K562 (cell line): ENCODE results near the gene SEC14L1. TPM values are rescaled to one million over a fixed set of nuclear protein-coding genes. Genes with fewer than 3 reads are reported as not detected.

Experiments
- ARID1B ChIP-seq: fragments of 450-650 bp; IDR thresholded peaks from 2 replicates; pipeline ENCODE4 v1.6.1; 2016; ENCODE audit warnings: antibody characterized with exemption, mild to moderate bottlenecking, inconsistent platforms
- CBFA2T2 ChIP-seq: fragments of 450-650 bp; conservative IDR thresholded peaks from 2 replicates; pipeline ENCODE4 v1.6.1; 2017; ENCODE audit warnings: mild to moderate bottlenecking
- ERF ChIP-seq: fragments of 450-650 bp; formaldehyde crosslinking; IDR thresholded peaks from 2 replicates; pipeline ENCODE4 v1.4.0; 2020; ENCODE audit warnings: mild to moderate bottlenecking, mixed read lengths
- FOSL1 ChIP-seq: fragments of 200-800 bp; sonication (Bioruptor generic); conservative IDR thresholded peaks from 2 replicates; pipeline ENCODE4 v1.6.1; 2016; ENCODE audit warnings: missing genetic modification characterization, missing compliant biosample characterization
- FOXK2 ChIP-seq, 2 experiments: fragments of 450-650 bp; IDR thresholded peaks in 1 of 2; conservative IDR thresholded peaks in 1 of 2; 2 replicates each; pipeline ENCODE4 v1.6.1; 2016; ENCODE audit warnings: low read depth in 2 of 2, mild to moderate bottlenecking in 1 of 2
- FOXM1 ChIP-seq, 2 experiments: fragments of 450-650 bp in 1 of 2; sonication (generic) in 1 of 2; formaldehyde crosslinking in 1 of 2; IDR thresholded peaks; 2 replicates each; pipeline versions ENCODE4 v1.6.1 to v1.9.0; 2017 to 2022; ENCODE audit warnings: low read depth in 2 of 2, mild to moderate bottlenecking in 2 of 2, missing genetic modification reagents in 1 of 2, moderate library complexity in 1 of 2
- GTF2A2 ChIP-seq: IDR thresholded peaks from 2 replicates; pipeline ENCODE4 v1.6.1; 2016; ENCODE audit warnings: mild to moderate bottlenecking, missing genetic modification characterization, missing compliant biosample characterization
- GTF2F1 ChIP-seq: IDR thresholded peaks from 2 replicates; pipeline ENCODE4 v1.6.1; 2011; ENCODE audit warnings: low read depth, low read length, improper control_type of control experiment
- KDM4B ChIP-seq, 2 experiments: fragments of 450-650 bp in 1 of 2; sonication (generic) in 1 of 2; IDR thresholded peaks; 2 replicates each; pipeline ENCODE4 v1.6.1; 2016 to 2017; ENCODE audit warnings: borderline replicate concordance in 2 of 2, antibody characterized with exemption in 1 of 2, low read depth in 1 of 2, mild to moderate bottlenecking in 1 of 2
- KLF16 ChIP-seq: IDR thresholded peaks from 2 replicates; pipeline ENCODE4 v1.6.1; 2016; ENCODE audit warnings: antibody characterized with exemption
- MTA2 ChIP-seq: fragments of 450-650 bp; IDR thresholded peaks from 2 replicates; pipeline ENCODE4 v1.6.1; 2016; ENCODE audit warnings: low read depth
- NFXL1 ChIP-seq: fragments of 450-650 bp; formaldehyde crosslinking; IDR thresholded peaks from 2 replicates; pipeline ENCODE4 v1.4.0; 2021; ENCODE audit warnings: mild to moderate bottlenecking
- POLR2A ChIP-seq: fragments of 450-650 bp; conservative IDR thresholded peaks from 2 replicates; pipeline ENCODE4 v1.6.1; 2016
- POLR2AphosphoS5 ChIP-seq: IDR thresholded peaks from 2 replicates; pipeline ENCODE4 v1.6.1; 2011; ENCODE audit warnings: mild to moderate bottlenecking, low read depth, low read length, moderate library complexity; ENCODE audit not compliant: control insufficient read depth, insufficient read depth
- PPARD ChIP-seq: fragments of 250-450 bp; sonication (Bioruptor Pico); IDR thresholded peaks from 2 replicates; pipeline ENCODE4 v1.8.0; 2022; ENCODE audit warnings: inconsistent platforms, mild to moderate bottlenecking, moderate library complexity
- RBM39 ChIP-seq: fragments of 200-400 bp; formaldehyde crosslinking; optimal IDR thresholded peaks from 2 replicates; pipeline ENCODE3; 2018; ENCODE audit warnings: low read depth, low read length
- RHOXF2B ChIP-seq: fragments of 250-450 bp; sonication (Bioruptor Pico); conservative IDR thresholded peaks from 2 replicates; pipeline ENCODE4 v1.5.1; 2021
- SIN3B ChIP-seq: fragments of 450-650 bp; IDR thresholded peaks from 2 replicates; pipeline ENCODE4 v1.6.1; 2017; ENCODE audit warnings: low read depth, mild to moderate bottlenecking, moderate library complexity
- SNRNP70 ChIP-seq: fragments of 200-400 bp; formaldehyde crosslinking; optimal IDR thresholded peaks from 2 replicates; pipeline ENCODE3; 2017; ENCODE audit warnings: low read depth, low read length
- TAL1 ChIP-seq: fragments of 450-650 bp; IDR thresholded peaks from 2 replicates; pipeline ENCODE4 v1.6.1; 2016; ENCODE audit warnings: mild to moderate bottlenecking
- TCF3 ChIP-seq: sonication (generic); formaldehyde crosslinking; IDR thresholded peaks from 2 replicates; pipeline ENCODE4 v1.4.0; 2020; ENCODE audit warnings: mild to moderate bottlenecking, missing genetic modification reagents
- ZFX ChIP-seq: sonication (generic); formaldehyde crosslinking; IDR thresholded peaks from 2 replicates; pipeline ENCODE4 v1.8.0; 2022; ENCODE audit warnings: mild to moderate bottlenecking, missing genetic modification reagents, moderate library complexity
- ZNF384 ChIP-seq: IDR thresholded peaks from 2 replicates; pipeline ENCODE4 v1.6.1; 2012; ENCODE audit warnings: low read depth, low read length, improper control_type of control experiment
- ZNF445 ChIP-seq: fragments of 250-450 bp; sonication (Bioruptor Pico); IDR thresholded peaks from 2 replicates; pipeline ENCODE4 v1.4.0; 2020; ENCODE audit warnings: low read depth, mild to moderate bottlenecking, moderate library complexity
- polyA plus RNA-seq, 8 experiments: library from polyadenylated mRNA; depleted of rRNA in 4 of 8; stranded (reverse) in 5 of 8; unstranded in 3 of 8; fragments of >200 nt; fragmentation: Nextera tagmentation in 2 of 8; fragmentation: Illumina TruSeq in 1 of 8; extraction: Ambion mirVana in 2 of 8; extraction: Trizol in 1 of 8; gene quantifications; 2 replicates each; pipeline versions ENCODE4 v1.2.1 to v1.2.3, GENCODE V29; 2011 to 2014; ENCODE audit warnings: inconsistent platforms in 1 of 8, missing spikeins in 1 of 8
- total RNA-seq, 7 experiments: library from RNA; depleted of rRNA in 6 of 7; stranded (reverse); fragments of >200 nt in 6 of 7; fragmentation: Illumina TruSeq in 2 of 7; extraction: Trizol in 2 of 7; gene quantifications; 2 replicates each; pipeline versions ENCODE4 v1.2.1 to v1.2.3, GENCODE V29; 2011 to 2021; ENCODE audit warnings: low replicate concordance in 1 of 7
- TF ChIP-seq, protein P1 (sequence below): fragments of 450-650 bp; conservative IDR thresholded peaks from 2 replicates; pipeline ENCODE4 v1.6.1; 2016; ENCODE audit warnings: missing genetic modification characterization, low read depth, mild to moderate bottlenecking, control low read depth, missing compliant biosample characterization
- TF ChIP-seq, protein P2 (sequence below), 2 experiments: IDR thresholded peaks; 2 replicates each; pipeline ENCODE4 v1.6.1; 2012; ENCODE audit warnings: improper control_type of control experiment in 2 of 2, low read depth in 2 of 2, low read length in 2 of 2, borderline replicate concordance in 1 of 2
- TF ChIP-seq, protein P3 (sequence below): fragments of 450-650 bp; IDR thresholded peaks from 2 replicates; pipeline ENCODE4 v1.6.1; 2016; ENCODE audit warnings: antibody characterized with exemption

SEC14L1 gene
- total and polyA plus RNA-seq, 9 of the 15 experiments (the other 6 are each of a cell fraction or from before 2014, with no cell fraction given) = 3.1 to 39.7 (median 15.2) TPM

DNA sequence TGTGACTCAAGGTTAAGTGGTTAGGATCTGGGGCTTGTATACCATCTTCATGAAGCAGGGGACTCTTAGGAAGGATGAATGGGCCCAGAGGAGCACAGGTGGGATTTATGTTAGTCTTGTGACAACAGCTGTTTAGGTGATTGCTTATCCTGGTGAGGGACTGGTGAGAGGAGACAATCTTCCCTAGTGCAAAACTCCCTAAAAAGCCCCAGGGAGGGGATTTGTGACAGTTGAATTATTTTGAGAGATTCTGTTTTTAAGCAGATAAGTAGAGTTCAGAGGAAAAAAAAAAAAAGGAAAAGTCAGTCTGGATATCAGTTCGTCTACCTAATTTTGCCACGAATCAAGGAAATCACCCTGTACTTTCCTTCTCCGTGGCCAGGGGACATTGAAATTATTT lies 35.1 kb upstream of the SEC14L1 start (continued):
- no peak for TF ChIP-seq FOXK2 (conservative IDR thresholded peaks at IDR 0.05 in 1 of 2, IDR thresholded peaks at IDR 0.05 in 1 of 2; ENCODE audit: low read depth in 2 of 2)
- TF ChIP-seq ZNF445 = no peak
- no peak for TF ChIP-seq RHOXF2B (CRISPR knock-in tag)
- peak; percentile 71 for TF ChIP-seq TAL1
- peak; percentile 52; the same call in 1 of the 2 replicates for TF ChIP-seq POLR2AphosphoS5
- no peak for TF ChIP-seq ERF (CRISPR knock-in tag)
- TF ChIP-seq TCF3 (CRISPR knock-in tag) = peak; percentile 82
- peak; percentile 39; the same call in 1 of the 2 replicates for TF ChIP-seq KLF16
- TF ChIP-seq SNRNP70 = no peak
- no peak for TF ChIP-seq NFXL1 (CRISPR knock-in tag)
- 0 out of 2 replicates have a peak, but pooled peaks have one; percentile 19 for TF ChIP-seq ZFX (CRISPR knock-in tag)
- TF ChIP-seq PPARD (CRISPR knock-in tag) = no peak
- TF ChIP-seq FOSL1 (tag) = no peak
- peak; percentile 60 for TF ChIP-seq MTA2
- TF ChIP-seq FOXM1 (IDR thresholded peaks at IDR 0.05; ENCODE audit: low read depth) = no peak; the same call in 1 of the 2 replicates
- TF ChIP-seq FOXM1 (CRISPR knock-in tag; IDR thresholded peaks at IDR 0.05; ENCODE audit: low read depth) = no peak
- TF ChIP-seq POLR2A = no peak
- peak; percentile 57 for TF ChIP-seq ARID1B
- TF ChIP-seq, protein P1, sequence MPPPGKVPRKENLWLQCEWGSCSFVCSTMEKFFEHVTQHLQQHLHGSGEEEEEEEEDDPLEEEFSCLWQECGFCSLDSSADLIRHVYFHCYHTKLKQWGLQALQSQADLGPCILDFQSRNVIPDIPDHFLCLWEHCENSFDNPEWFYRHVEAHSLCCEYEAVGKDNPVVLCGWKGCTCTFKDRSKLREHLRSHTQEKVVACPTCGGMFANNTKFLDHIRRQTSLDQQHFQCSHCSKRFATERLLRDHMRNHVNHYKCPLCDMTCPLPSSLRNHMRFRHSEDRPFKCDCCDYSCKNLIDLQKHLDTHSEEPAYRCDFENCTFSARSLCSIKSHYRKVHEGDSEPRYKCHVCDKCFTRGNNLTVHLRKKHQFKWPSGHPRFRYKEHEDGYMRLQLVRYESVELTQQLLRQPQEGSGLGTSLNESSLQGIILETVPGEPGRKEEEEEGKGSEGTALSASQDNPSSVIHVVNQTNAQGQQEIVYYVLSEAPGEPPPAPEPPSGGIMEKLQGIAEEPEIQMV (tag) = no peak
- TF ChIP-seq ZNF384 = peak; percentile 52
- TF ChIP-seq, protein P2, sequence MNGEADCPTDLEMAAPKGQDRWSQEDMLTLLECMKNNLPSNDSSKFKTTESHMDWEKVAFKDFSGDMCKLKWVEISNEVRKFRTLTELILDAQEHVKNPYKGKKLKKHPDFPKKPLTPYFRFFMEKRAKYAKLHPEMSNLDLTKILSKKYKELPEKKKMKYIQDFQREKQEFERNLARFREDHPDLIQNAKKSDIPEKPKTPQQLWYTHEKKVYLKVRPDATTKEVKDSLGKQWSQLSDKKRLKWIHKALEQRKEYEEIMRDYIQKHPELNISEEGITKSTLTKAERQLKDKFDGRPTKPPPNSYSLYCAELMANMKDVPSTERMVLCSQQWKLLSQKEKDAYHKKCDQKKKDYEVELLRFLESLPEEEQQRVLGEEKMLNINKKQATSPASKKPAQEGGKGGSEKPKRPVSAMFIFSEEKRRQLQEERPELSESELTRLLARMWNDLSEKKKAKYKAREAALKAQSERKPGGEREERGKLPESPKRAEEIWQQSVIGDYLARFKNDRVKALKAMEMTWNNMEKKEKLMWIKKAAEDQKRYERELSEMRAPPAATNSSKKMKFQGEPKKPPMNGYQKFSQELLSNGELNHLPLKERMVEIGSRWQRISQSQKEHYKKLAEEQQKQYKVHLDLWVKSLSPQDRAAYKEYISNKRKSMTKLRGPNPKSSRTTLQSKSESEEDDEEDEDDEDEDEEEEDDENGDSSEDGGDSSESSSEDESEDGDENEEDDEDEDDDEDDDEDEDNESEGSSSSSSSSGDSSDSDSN (IDR thresholded peaks at IDR 0.05; ENCODE audit: borderline replicate concordance in 1 of 2, low read depth in 2 of 2, low read length in 2 of 2) = no peak
- TF ChIP-seq GTF2A2 (tag) = no peak
- TF ChIP-seq, protein P3, sequence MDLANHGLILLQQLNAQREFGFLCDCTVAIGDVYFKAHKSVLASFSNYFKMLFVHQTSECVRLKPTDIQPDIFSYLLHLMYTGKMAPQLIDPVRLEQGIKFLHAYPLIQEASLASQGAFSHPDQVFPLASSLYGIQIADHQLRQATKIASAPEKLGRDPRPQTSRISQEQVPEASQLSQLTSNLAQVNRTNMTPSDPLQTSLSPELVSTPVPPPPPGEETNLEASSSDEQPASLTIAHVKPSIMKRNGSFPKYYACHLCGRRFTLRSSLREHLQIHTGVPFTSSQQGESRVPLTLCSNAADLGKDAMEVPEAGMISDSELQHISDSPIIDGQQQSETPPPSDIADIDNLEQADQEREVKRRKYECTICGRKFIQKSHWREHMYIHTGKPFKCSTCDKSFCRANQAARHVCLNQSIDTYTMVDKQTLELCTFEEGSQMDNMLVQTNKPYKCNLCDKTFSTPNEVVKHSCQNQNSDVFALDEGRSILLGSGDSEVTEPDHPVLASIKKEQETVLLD = no peak
- no peak for TF ChIP-seq RBM39
- no peak for TF ChIP-seq GTF2F1
- TF ChIP-seq CBFA2T2 = peak; percentile 83
- no peak for TF ChIP-seq KDM4B (IDR thresholded peaks at IDR 0.05; ENCODE audit: borderline replicate concordance in 2 of 2, low read depth in 1 of 2)
- no peak for TF ChIP-seq SIN3B
